Stimulated activated CD4-positive, alpha-beta T cell treated with anti-CD3 and anti-CD28 coated beads, Interleukin-15, amount 100 ng/mL, for 24 hours (primary cell): ENCODE data around the gene PTPRD.
"Not testable (repeated sequence)": the region's sequence is repeated elsewhere in the genome, so short reads cannot be mapped to it uniquely, and the experiment has no call there.

ENCODE experiments used
- DNase-seq: peaks from one replicate; pipeline ENCODE4 v3.0.0-alpha.2; 2020

The PTPRD gene

GRCh38 chr9:9560382-9561035 lies 1052.3 kb downstream of the PTPRD start:
- DNase-seq: no peak

- DNase-seq: no peak
Measured at GRCh38 chr9:9558907-9559306, 1053.9 kb downstream of the PTPRD start.

- DNase-seq: no peak
Measured at GRCh38 chr9:9557804-9558334, 1054.9 kb downstream of the PTPRD start.

GRCh38 chr9:9556865-9557803 lies 1055.7 kb downstream of the PTPRD start:
- DNase-seq: no peak

GRCh38 chr9:9552665-9553064 lies 1060.1 kb downstream of the PTPRD start:
- no peak for DNase-seq

- DNase-seq: no peak
Measured at GRCh38 chr9:9538766-9539165, 1074.0 kb downstream of the PTPRD start.

GRCh38 chr9:9538356-9538755 lies 1074.4 kb downstream of the PTPRD start:
- no peak for DNase-seq

GRCh38 chr9:9536523-9536922 lies 1076.3 kb downstream of the PTPRD start:
- DNase-seq: no peak

- DNase-seq: no peak
Measured at GRCh38 chr9:9523476-9524139, 1089.2 kb downstream of the PTPRD start.

GRCh38 chr9:9522406-9522805 lies 1090.4 kb downstream of the PTPRD start:
- no peak for DNase-seq

GRCh38 chr9:9521033-9521779 lies 1091.6 kb downstream of the PTPRD start:
- no peak for DNase-seq

- no peak for DNase-seq
Measured at GRCh38 chr9:9504869-9505268, 1107.9 kb downstream of the PTPRD start.

- DNase-seq: no peak
Measured at GRCh38 chr9:9499546-9499945, 1113.3 kb downstream of the PTPRD start.

GRCh38 chr9:9498846-9499245 lies 1114.0 kb downstream of the PTPRD start:
- no peak for DNase-seq

GRCh38 chr9:9498128-9498527 lies 1114.7 kb downstream of the PTPRD start:
- no peak for DNase-seq

GRCh38 chr9:9494336-9494735 lies 1118.5 kb downstream of the PTPRD start:
- DNase-seq: no peak

- no peak for DNase-seq
Measured at GRCh38 chr9:9492506-9492905, 1120.3 kb downstream of the PTPRD start.

GRCh38 chr9:9489183-9489582 lies 1123.6 kb downstream of the PTPRD start:
- DNase-seq: no peak

- DNase-seq: no peak
Measured at GRCh38 chr9:9483175-9483574, 1129.6 kb downstream of the PTPRD start.

- DNase-seq: no peak
Measured at GRCh38 chr9:9478741-9479140, 1134.1 kb downstream of the PTPRD start.

- no peak for DNase-seq
Measured at GRCh38 chr9:9469271-9469670, 1143.5 kb downstream of the PTPRD start.

GRCh38 chr9:9441874-9442273 lies 1170.9 kb downstream of the PTPRD start:
- DNase-seq: not testable (repeated sequence)

GRCh38 chr9:9437641-9438040 lies 1175.2 kb downstream of the PTPRD start:
- no peak for DNase-seq
